Measurements from ENCODE around the gene CHMP6.

CHMP6 gene

DNA sequence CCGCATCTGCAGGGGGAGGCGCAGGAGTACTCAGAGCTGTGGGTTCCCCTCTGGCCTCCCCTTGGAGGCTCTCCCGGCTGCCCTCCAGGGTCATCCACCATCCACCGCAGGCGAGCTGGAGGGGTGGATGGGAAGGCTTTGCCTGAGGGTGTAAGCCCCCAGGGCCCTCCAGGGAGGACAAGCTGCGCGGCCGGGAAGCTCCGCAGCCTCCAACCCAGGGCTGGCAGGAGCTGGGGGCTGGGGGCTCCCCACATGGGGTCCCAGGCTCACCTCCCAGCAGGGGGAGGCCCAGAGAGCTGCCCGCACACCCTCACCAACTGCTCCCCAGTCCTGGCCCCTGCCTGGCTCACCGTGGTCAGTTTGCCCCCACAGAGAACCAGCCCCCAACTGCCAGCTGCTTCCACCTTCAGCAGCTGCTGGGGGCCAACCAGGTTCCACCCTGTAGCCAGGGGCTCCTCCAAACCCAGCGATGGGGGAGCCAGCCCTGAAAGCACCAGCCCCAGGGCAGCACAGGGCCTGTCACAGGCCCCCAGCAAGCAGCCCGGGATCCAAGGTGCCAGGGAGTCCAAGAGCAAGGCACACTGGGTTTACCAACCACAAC, 19.8 kb upstream of the CHMP6 start:
- DNase-seq, result no peak

DNA sequence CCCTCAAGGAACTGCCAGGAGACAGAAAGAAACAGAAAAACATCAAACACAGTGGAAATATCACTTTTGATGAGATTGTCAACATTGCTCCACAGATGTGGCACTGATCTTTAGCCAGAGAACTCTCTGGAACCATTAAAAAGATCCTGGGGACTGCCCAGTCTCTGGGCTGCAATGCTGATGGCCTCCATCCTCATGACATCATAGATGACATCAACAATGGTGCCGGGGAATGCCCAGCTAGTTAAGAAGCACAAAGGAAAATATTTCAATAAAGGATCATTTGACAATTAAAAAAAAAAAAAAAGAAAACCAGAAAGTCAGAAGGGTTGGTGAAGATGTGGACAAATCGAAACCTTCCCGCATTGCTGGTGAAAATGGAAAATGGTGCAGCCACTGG, 14.9 kb upstream of the CHMP6 start:
- no peak for DNase-seq

DNA sequence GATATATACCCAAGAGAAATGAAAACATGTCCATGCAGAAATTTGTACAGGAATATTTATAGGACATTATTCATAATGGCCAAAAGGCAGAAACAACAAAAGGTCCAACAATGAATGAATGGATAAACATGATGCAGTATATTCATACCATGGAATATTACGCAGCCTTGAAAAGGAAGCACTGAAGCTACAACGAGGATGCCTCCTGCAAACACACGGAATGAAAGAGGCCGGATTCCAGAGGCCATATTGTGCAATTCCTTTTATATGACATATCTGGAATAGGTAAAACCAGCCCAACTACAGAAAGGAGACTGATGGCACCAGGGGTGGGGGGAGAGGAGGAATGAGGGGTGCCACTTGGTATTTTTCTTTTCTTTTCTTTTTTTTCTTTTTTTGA, 14.5 kb upstream of the CHMP6 start:
- no peak for DNase-seq

DNA sequence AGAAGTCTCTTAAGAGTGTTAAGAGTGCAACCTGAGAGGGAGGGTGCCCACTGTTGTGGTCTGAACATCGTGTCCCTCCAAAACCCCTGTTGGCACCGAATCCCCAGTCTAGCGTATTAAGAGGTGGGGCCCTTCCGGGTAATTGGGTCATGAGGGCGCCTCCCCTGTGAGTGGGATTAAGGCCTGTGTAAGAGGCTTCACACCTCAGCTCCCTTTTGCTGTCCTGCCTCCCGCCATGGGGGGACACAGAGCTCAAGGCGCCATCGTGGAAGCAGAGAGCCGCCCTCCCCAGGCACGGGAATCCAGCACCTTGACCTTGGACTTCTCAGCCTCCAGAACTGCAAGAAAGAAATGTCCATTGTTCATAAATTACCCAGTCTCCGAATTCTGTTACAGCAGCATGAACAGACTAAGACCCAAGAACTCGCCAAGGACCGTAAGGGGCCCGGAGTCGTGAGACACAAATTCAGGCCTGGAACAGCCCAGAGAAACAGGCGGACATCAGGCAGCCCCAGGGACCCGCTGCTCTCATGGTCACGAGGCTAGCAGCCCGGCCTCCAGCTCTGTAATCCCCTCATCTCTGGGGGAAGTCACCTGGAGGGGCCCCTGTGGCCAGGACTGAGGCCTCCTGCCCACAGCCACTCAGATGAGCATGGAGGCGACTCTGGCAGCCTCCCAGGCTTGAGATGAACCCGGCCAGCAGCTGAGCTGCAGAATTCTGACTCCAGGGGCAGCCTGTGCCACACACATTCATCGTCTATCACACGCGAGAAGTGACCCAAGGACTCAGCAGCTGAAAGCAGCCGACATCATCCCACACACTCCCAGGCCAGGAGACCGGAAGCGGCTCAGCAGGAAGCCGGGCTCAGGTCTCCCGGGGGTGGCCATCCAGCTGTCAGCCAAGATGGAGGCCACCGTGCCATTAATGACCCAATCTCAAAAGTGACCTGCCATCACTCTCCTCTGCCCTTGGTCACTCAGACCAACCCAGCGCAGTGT, 12.8 kb upstream of the CHMP6 start:
- DNase-seq, result no peak

DNA sequence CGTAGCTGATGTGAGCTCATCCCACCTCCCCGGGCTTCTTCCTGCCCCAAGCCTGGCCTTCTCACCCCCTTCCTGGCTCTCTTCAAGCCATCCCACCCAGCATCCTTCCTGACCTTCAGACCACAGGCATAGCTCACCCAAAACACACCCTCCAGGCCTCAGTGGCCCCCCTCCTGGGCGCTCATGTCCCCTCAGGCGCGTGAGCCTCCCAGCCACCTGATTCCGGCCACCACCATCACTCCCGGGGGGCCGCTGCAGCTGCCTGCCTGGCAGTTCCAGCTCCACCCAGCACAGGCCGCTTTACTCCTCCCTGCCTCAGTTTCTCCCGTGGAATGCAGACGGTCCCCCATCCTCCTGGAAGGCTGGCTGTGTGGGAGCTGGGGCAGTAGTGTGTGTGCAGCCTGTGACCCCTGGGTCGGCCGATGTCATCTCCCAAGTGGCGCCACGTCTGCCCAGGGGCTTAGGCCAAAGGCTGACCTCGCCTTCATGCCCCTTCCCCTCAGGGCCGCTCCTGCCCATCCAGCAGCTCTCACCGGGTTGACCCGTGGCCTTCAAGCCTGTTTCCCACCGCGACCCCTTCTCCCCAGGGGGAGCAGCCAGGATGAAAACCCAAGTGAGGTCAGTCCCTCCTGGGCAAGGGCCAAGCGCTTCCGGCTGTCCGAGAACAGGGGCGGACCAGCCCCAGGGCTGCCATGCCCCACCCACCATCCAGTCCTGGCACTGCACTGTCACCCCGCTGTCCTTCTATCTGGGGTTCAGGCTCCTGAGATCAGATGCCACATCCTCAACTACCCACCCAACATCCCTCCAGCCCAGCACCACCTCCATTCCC, 11.9 kb upstream of the CHMP6 start:
- DNase-seq, result no peak

DNA sequence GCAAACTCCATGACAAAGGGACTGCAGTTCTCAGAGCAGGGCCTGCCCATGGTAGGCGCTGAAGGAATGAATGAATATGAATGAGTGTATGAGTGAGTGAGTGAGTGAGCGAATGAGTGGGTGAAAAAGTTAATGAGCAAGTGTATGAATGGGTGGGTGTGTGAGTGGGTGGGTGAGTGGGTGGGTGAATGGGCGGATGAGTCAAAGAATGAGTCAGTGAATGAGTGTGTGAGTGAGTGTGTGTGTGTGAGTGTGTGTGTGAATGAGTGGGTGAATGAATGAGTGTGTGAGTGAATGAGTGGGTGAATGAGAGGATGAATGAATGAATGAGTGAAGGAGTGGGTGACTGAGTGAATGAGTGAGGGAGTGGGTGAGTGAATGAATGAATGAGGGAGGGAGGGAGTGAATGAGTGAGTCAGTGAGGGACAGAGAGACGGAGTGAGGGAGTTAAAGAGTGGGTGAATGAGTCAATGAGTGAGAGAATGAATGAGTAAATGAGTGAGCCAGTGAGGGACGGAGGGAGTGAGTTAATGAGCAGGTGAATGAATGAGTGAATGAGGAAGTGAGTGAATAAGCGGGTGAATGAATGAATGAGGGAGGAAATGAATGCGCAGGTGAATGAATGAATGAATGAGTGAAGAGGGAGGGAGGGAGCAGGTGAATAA, 11.1 kb upstream of the CHMP6 start:
- DNase-seq, result no peak

DNA sequence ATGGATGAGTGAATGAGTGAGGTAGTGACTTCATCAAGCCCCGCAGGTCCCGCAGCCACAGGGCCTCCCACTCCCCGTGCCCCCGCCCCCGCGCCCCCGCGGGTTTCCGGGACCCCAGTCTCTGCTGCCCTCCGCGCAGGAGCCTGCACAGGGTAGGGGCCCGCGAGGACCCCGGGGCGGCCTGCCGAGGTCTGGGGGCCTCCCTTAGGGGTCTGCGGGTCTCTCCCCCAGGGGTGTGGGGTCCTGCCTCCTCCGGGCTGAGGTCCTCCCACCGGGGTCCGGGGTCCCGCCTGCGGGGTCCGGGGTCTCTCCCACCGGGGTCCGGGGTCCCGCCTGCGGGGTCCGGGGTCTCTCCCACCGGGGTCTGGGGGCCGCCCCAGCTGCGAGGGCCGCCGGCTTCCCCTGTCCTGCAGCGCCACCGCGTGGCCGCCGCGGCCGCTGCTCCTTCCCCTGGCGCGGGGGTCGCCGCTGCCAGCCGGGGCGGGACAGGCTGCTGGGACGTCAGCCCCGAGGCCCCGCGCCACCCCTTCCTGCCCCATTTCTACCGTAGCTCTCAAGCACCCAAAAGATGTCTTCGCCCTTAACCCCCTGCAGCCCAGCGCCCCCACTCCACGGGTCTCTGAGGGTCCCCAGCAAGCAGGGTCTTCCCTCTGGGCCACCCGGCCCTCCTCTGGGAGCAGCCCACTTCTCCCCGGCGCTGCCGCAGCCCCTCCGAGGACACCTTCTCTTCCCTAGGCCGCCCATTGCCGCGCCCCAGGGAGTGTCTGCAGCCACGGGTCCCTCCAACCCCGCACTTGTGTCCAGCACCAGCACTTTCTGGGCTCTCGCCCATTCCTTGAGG, 10.4 kb upstream of the CHMP6 start:
- peak in 1 of 2 donors; percentile 54 for DNase-seq

DNA sequence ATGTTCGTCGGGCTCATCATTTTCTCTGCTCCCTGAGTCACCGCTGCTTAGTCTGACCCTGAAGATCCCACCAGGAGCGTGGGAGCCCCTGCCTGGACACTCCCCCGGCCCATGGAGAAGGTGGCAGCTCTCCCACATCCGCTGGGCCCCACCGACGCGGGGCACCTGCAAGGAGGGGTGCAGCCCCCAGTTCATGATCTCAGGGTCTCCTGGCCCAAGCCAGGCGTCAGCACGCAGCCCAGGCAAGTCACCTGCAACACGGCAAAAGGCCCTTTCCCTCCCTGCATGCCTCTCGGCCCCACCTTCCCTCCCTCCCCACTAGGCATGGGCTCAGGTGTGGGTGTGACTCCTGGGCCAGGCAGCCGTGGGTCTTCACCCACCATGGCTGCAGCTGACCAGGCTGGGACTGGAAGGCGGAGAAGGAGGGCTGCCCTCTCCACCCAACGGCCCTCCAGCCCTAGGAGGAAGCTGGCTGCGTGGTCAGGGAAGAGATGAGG, 9.7 kb upstream of the CHMP6 start:
- DNase-seq, result no peak

DNA sequence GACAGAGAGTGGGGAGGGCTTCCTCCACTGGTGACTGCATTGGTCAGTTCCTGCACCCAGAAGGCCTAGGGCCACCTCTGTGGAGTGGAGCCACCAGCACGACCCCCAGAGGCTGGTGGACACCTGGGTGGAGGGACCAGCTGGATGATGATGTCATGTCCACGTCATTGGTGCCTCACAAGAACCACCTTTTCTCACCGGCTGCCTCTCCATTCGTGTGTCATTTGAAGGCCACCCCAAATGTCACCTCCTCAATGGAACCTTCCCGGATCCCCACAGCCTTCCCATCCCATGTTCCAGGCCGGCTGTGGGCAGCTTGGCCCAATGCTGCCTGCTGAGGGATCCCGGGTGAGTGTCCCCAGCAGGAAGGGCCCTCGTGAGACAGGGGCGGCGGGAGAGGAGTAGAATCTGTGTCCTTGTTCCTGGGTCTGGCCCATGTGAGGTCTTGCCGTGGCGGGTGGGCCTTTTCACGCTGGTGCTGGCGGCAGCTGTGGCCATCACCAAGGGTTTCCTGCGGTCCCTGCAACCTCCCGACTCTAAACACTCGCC, 9.1 kb upstream of the CHMP6 start:
- DNase-seq, result no peak

DNA sequence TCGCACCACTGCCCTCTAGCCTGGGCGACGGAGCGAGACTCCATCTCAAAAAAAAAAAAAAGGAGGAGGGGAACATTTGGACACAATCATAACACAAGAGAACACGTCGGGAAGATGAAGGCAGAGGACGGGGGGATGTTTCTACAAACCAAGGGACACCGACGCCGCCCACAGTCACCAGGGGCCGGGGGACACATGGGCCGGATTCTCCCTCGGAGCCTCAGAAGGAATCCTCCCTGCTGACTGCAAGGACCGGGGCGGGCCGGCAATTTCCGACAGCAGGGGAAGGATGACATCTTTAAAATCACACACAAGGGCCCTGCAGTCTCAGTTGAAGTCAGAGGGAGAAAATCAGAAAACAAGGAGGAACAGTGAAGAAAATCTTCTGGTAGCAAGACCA, 8.1 kb upstream of the CHMP6 start:
- DNase-seq, result no peak

DNA sequence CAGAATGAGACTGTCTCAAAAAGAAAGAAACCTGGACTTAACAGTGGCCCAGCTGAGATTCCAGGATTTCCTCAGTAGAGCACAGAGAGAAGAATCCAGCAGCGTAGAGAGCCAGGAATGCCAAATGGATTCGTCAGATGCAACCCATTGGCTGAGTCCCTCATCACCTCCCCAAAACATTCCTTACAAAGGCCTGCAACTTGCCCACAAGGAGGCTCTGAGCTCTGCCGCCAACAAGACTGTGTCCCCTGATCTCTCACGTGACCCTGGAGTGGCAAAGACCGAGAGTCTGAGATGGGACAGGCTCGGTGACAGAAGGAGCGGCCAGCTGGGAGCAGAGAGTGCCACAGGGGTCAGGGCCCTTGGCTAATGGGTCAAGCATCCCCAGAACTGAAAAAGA, 6.9 kb upstream of the CHMP6 start:
- no peak for DNase-seq

DNA sequence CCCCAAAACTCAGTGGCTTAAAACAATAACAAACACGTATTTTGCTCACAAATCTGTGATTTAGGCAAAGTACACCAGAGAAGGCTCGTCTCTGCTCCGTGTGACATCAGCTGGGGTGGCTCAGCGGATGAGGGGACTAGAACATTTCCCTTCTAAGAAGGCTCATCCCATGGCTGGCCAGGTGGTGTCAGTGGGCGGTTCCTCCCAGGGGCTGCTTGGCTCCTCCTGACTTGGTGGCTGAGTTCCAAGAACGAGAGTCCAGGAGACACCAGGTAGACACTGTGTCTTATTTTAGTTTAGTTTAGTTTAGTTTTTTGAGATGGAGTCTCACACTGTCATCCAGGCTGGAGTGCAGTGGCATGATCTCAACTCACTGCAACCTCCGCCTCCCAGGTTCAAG, 5.6 kb upstream of the CHMP6 start:
- no peak for DNase-seq

DNA sequence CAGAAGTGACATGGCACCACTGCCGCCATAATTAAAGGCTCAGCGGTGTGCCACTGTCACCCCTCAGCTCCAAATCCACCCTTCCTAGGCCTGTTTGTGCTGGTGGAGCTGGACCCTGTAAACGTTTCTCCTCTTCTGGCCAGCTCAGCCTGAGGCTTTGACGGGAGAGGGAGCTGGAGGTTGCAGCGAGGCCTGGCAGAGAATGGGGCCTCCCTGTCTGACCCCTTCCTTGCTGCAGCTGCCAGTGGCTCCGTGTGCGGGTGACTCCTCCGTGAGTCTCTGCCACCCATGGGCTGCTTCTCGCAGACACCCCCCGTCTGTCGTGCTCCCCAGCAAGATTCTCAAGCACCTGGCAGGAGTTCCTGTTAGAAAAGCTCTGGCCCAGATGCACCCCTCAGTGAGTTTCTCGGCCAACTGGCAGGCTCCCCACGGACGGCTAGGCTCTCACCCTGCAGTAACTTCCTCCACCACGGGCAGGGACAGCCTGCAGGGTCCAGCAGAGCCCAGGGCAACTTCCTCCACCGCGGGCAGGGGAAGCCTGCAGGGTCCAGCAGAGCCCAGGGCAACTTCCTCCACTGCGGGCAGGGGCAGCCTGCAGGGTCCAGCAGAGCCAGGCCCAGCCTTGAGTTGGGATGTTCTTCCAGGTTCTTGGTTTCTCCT, 4.7 kb upstream of the CHMP6 start:
- no peak for DNase-seq

DNA sequence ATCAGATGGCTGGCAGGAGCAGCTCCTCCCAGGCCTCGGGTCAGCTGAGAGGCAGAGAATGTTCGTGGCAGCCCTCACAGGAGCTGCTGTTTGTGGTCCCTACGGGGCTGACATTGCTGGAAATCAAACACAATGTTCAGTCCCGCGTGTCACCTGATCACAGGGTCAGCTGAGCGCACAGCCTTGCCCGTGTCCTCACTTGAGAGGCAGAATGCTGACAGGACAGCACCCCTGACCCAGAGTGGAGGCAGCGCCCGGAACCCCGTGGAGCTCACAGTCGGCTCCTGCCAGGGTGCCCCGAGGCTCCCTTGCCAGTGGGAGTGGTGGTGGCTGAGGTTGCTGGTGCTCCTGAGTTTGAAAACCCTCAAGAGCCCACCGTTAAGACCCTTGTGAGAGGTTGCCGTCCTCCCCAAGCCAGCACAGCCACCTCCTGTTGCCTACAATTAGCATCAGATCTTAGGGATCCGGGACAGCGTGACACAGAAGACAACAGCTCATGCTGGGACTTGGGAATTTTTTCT, 3.6 kb upstream of the CHMP6 start:
- no peak for DNase-seq

DNA sequence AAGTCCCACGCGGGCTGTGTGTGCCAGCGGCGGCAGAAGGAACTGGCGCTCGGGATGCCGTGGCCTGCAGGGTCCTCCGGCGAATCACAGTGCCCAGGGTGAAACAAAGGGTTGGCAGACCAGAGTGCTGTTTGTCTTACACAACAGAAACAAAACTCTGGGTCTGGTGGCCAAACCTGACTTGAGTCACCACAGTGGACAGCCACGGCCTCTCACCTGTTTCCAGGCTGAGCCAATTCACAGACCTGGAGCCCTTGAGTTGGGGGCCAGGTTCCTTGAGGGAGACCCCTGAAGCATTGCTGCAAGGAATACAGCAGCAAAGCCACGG, 2.1 kb upstream of the CHMP6 start:
- DNase-seq, result no peak

DNA sequence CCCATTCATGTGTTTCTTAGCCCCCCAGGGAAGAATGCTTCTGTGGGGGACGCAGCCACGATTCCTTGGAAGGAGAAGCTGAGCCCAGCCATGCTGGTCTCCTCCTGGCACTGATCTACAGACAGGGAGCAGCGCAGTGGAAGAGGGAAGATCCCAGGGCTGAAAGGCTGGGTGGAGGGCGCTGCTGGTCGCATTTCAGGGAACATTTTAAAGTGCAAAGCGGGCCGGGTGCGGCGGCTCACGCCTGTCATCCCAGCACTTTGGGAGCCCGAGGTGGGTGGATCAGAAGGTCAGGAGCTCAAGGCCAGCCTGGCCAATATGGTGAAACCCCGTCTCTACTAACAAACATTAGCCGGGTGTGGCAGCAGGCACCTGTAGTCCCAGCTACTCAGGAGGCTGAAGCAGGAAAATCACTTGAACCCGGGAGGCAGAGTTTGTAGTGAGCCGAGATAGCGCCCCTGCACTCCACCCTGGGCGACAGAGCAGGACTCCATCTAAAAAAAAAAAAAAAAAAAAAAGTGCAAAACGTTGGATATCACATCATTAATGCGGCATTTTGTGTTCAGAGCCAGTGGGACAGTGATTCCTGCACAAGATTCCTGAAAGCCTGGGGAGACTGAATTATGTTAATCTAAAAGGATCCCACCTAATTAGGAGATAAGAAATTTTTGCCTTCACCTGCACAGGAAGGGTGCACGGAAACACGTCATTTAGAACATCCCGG, 558 bp upstream of the CHMP6 start:
- no peak for DNase-seq

DNA sequence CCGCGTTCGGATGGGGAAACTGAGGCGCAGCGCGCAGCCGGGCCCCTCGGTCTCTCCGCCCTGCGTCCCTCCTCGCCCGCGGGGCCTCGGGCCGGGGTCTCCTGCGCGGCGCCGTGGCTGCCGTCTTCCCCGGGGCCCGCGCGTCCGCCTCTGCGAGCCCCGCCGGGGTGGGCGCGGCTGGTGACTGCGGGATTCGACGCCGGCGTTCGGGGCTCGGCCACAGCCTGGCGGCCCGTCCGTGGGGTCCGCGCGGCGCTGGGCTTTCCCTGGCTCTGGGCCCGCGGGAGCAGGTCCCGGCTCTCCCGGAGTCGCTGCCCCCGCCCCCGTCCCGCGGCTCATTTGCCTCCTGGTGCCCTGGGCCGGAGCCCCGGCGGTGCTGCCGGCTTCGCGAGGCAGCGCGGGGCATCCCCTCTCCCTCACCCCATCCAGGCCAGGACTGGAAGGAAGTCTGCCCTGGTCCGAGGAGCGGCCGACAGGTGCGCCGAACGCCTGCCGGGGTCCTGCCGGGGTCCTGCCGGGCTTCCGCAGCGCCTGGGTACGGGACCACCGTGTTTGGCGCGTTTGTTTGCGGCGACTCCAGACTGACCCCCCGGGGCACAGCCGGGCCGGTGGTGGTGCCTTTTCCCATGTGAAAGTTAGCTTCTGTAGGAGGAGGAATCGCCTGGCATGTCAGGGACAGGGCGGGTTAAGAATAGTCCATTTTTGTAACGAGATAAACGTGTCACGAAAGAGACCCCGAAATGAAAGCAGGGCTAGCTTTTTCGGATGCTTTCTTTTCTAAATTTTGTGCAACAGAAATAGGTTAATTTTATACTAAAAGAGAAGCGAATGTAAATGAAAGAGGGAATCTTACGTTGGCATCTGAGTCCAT, 671 bp downstream of the CHMP6 start:
- no peak for DNase-seq

DNA sequence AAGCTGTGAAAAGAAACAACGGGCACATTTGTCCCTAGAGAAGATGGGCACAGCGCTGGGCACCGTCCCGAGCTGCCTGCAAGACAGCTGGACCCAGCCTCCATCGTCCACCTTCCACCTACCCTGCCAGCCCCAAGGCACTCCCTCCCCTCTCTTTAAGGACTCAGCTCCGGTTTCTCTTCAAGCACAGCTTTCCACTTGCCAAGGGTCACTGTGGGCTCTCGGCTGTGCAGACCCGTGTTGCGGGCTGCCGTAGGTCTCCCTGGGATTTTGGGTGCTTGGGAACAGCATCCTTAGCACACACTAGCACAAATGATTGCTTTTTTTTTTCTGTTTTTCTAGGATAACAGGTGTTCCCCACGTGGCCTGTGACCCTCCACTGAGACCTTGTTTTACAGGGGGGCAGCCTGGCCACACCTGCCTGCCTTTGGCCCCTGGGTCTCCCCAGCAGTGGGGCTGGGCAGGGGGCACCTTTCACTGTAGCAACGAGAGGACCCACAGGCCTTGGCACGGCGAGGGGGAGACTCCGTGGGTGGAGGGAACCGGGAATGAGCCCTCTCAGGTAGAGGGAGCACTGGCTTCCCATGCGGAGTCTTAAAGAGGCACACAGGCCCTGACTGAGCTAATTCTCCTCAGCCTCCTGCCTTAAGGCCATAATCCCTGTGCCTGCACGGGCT, 1.4 kb downstream of the CHMP6 start:
- no peak for DNase-seq

DNA sequence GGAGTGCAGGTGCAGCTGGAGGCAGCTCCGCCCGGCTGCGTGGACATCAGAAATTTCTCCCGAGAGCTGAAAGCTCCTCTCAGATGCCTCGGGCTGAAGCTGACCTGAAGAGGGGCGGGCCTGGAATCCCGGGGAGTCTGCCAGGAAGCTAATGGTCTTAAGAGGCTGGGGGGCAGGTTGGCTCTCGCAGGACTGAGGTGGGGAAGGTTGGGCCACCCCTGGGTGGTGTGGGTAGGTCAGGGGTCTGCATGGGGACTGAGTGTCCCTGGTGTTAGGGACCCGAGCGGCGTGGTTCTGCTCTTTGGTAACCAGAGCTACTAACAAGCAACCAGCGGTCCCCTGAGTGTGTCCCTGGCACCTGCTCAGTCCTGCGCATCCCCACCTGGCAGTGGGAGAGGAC, 3.5 kb downstream of the CHMP6 start:
- DNase-seq, result no peak
